B cell (primary cell): ENCODE results near the gene DNAJB6. TPM values are rescaled to one million over a fixed set of nuclear protein-coding genes. Genes with fewer than 3 reads are reported as not detected.

ENCODE experiments used
- ATAC-seq: fragments of 200-7000 bp; cut with Tn5 transposase; one replicate; pipeline ENCODE4 v1.10.0; 2021; ENCODE audit warnings: low read depth, mild to moderate bottlenecking, moderate number of reproducible peaks, moderate library complexity
- CTCF ChIA-PET: fragments of 350-600 bp; sonication (Branson Sonifier 250); formaldehyde crosslinking; loops from one replicate; lab custom pipeline; 2021; ENCODE audit warnings: antibody characterized with exemption, inconsistent platforms; lab: Charles Lee
- POLR2A ChIA-PET: fragments of 350-600 bp; sonication (Branson Sonifier 250); formaldehyde crosslinking; loops from one replicate; lab custom pipeline; 2021; ENCODE audit warnings: antibody characterized with exemption; lab: Charles Lee
- DNase-seq: peaks from one replicate; pipeline ENCODE4 v3.0.0; 2013
- H2AFZ ChIP-seq: 2 replicates; pipeline ENCODE4 v1.6.1; 2012; ENCODE audit warnings: mild to moderate bottlenecking, low read depth, low read length; ENCODE audit not compliant: insufficient read depth, poor library complexity, severe bottlenecking
- H3K27ac ChIP-seq, 2 donors: 1 replicate in 1 of 2; 2 replicates in 1 of 2; pipeline ENCODE4 v1.5.1; 2012 to 2013; ENCODE audit warnings: low read length in 2 of 2, mild to moderate bottlenecking in 2 of 2, moderate library complexity in 1 of 2
- H3K27me3 ChIP-seq, 4 experiments: fragments of 200-600 bp in 1 of 4; sonication (generic) in 1 of 4; replicated peaks in 1 of 4; 1 replicate in 2 of 4; 2 replicates in 2 of 4; pipeline versions ENCODE4 v1.6.1 to v1.7.0; 2013 to 2016; ENCODE audit warnings: low read length in 3 of 4, mild to moderate bottlenecking in 2 of 4, mixed read lengths in 1 of 4, moderate library complexity in 1 of 4; ENCODE audit not compliant: insufficient read depth in 4 of 4, control insufficient read depth in 3 of 4; ENCODE audit errors: control extremely low read depth in 1 of 4
- H3K36me3 ChIP-seq, 2 experiments: replicated peaks in 1 of 2; 1 replicate in 1 of 2; 2 replicates in 1 of 2; pipeline versions ENCODE4 v1.6.1 to v1.7.1; 2013; ENCODE audit warnings: low read length in 1 of 2; ENCODE audit not compliant: insufficient read depth in 2 of 2, control insufficient read depth in 1 of 2; ENCODE audit errors: control extremely low read depth in 1 of 2, extremely low read depth in 1 of 2
- H3K4me1 ChIP-seq, 2 donors: fragments of 200-600 bp in 1 of 2; sonication (generic) in 1 of 2; 1 replicate in 1 of 2; 2 replicates in 1 of 2; pipeline versions ENCODE4 v1.5.1 to v1.6.1; 2013 to 2017; ENCODE audit warnings: low read length in 2 of 2; ENCODE audit not compliant: control insufficient read depth in 2 of 2, insufficient read depth in 2 of 2
- H3K4me2 ChIP-seq: replicated peaks from 2 replicates; pipeline ENCODE3; 2012; ENCODE audit warnings: mild to moderate bottlenecking, low read depth, low read length; ENCODE audit not compliant: poor library complexity, severe bottlenecking
- H3K4me3 ChIP-seq, 5 experiments: fragments of 200-600 bp in 1 of 5; sonication (generic) in 1 of 5; 1 replicate in 3 of 5; 2 replicates in 2 of 5; pipeline versions ENCODE4 v1.5.1 to v1.7.0; 2011 to 2016; ENCODE audit warnings: low read length in 4 of 5, mild to moderate bottlenecking in 4 of 5, low read depth in 2 of 5, control low read depth in 1 of 5, moderate library complexity in 1 of 5; ENCODE audit not compliant: insufficient read depth in 1 of 5; ENCODE audit errors: control extremely low read depth in 1 of 5, extremely low read depth in 1 of 5
- H3K79me2 ChIP-seq: fragments of 200-600 bp; sonication (generic); one replicate; pipeline ENCODE4 v1.6.0; 2016; ENCODE audit warnings: low read length; ENCODE audit not compliant: control insufficient read depth, insufficient read depth
- H3K9ac ChIP-seq: fragments of 200-600 bp; sonication (generic); 2 replicates; pipeline ENCODE4 v1.6.1; 2017; ENCODE audit warnings: mild to moderate bottlenecking, low read length, moderate library complexity
- H3K9me3 ChIP-seq, 3 donors: one replicate each; pipeline versions ENCODE4 v1.6.1 to v1.7.1; 2013; ENCODE audit warnings: low read length in 2 of 3; ENCODE audit not compliant: control insufficient read depth in 2 of 3, insufficient read depth in 1 of 3; ENCODE audit errors: control extremely low read depth in 1 of 3
- H4K20me1 ChIP-seq: 2 replicates; pipeline ENCODE4 v1.6.0; 2012; ENCODE audit warnings: mild to moderate bottlenecking, low read length; ENCODE audit not compliant: insufficient read depth, control insufficient read depth, poor library complexity, severe bottlenecking
- H3K27ac Mint-ChIP-seq: one replicate; pipeline ENCODE4 v1.8.0; 2021; ENCODE audit warnings: mixed read lengths
- H3K27me3 Mint-ChIP-seq: one replicate; pipeline ENCODE4 v1.8.0; 2021; ENCODE audit warnings: mixed read lengths
- H3K4me1 Mint-ChIP-seq: one replicate; pipeline ENCODE4 v1.8.0; 2021; ENCODE audit warnings: mixed read lengths
- H3K4me3 Mint-ChIP-seq: one replicate; pipeline ENCODE4 v1.8.0; 2021; ENCODE audit warnings: mixed read lengths
- H3K9me3 Mint-ChIP-seq: one replicate; pipeline ENCODE4 v1.8.0; 2022; ENCODE audit warnings: mixed read lengths; ENCODE audit not compliant: insufficient read depth
- CTCF ChIP-seq: fragments of 200-600 bp; IDR thresholded peaks from one replicate; pipeline ENCODE4 v1.8.0; 2022; ENCODE audit warnings: antibody characterized with exemption, mild to moderate bottlenecking
- EZH2 ChIP-seq: IDR thresholded peaks from 2 replicates; pipeline ENCODE4 v1.6.1; 2012; ENCODE audit warnings: borderline replicate concordance, low read depth, mild to moderate bottlenecking, moderate library complexity, low read length; ENCODE audit not compliant: insufficient read depth, poor library complexity, severe bottlenecking
- WGBS: methylation state at CpG from one replicate; pipeline ENCODE4 v1.1.5; 2013; ENCODE audit warnings: missing lambda C conversion rate; ENCODE audit not compliant: insufficient coverage; 5-methylcytosine and 5-hydroxymethylcytosine counted together
- intact Hi-C: fragments of 100-400 bp; cut with micrococcal nuclease; formaldehyde crosslinking; loops from one replicate; pipeline ENCODE4 v1.10.0; 2022
- polyA plus RNA-seq: library from polyadenylated mRNA; depleted of rRNA; stranded (reverse); fragments of >200 nt; gene quantifications from 2 replicates; pipeline ENCODE4 v1.2.3, GENCODE V29; 2012
- total RNA-seq, 2 donors: library from RNA; stranded (reverse); fragments of 120-200 nt in 1 of 2; gene quantifications; 1 replicate in 1 of 2; 2 replicates in 1 of 2; pipeline versions ENCODE4 v1.2.3 to v1.2.4, GENCODE V29; 2013 to 2022

Gene DNAJB6
- total and polyA plus RNA-seq, 2 donors (not counting 1 experiment from before 2014, with no cell fraction given) = 22.4 to 116 TPM

- no peak for ATAC-seq
- Mint-ChIP-seq H3K4me3 (no peak overlapping the region), H3K27ac (no peak overlapping the region), H3K9me3 (no peaks in the 10 kb centered on the region), H3K27me3 (no peaks in the 10 kb centered on the region), H3K4me1 (peaks cover 9% of the 10 kb centered on the region)
- H4K20me1 ChIP-seq = peaks cover 41% of the 10 kb centered on the region
- ChIA-PET POLR2A (no interaction called here), CTCF (interaction anchor here (0.7 kb wide), 1 partner anchor 13 kb away, joined by 3 read pairs; no protein-coding TSS in a partner anchor)
- WGBS = 100% methylated on average over 8 of the region's 9 CpGs
- H3K36me3 ChIP-seq = peaks cover 3 to 52% of the 10 kb centered on the region in 2 experiments
- no peak for DNase-seq
- no peaks in the 10 kb centered on the region for H3K27me3 ChIP-seq
- TF ChIP-seq EZH2 = no peak
- no peak for TF ChIP-seq CTCF
- no peak overlapping the region for H3K4me2 ChIP-seq
- H3K4me3 ChIP-seq = no peak overlapping the region
- no peaks in the 10 kb centered on the region for H3K9me3 ChIP-seq
- H2AFZ ChIP-seq = no peak overlapping the region
- peaks cover 4 to 6% of the 10 kb centered on the region in 2 donors for H3K4me1 ChIP-seq
- no peak overlapping the region for H3K27ac ChIP-seq
- H3K9ac ChIP-seq = no peak overlapping the region
- intact Hi-C loops = no loop called here
- H3K79me2 ChIP-seq = peaks cover 16% of the 10 kb centered on the region
These were observed 47.5 kb downstream of the DNAJB6 start for GRCh38 chr7:157384301-157384700.

GRCh38 chr7:157386979-157387800, 50.4 kb downstream of the DNAJB6 start:
- peaks cover 4 to 20% of the 10 kb centered on the region in 2 donors for H3K4me1 ChIP-seq
- intact Hi-C loops = loop anchor here (2.0 to 5.0 kb wide), 2 partner anchors 46 to 415 kb away; no protein-coding TSS in a partner anchor
- H3K4me2 ChIP-seq = peak overlapping the region; percentile 41
- peak overlapping the region; percentile 58 for H3K4me3 Mint-ChIP-seq
- no peak overlapping the region for H3K4me3 ChIP-seq
- no peak overlapping the region for H2AFZ ChIP-seq
- peak overlapping the region; percentile 25 to 74 for H3K27ac ChIP-seq
- H3K27ac Mint-ChIP-seq = peak overlapping the region; percentile 72
- H3K36me3 ChIP-seq = peaks cover 1 to 63% of the 10 kb centered on the region in 2 experiments
- DNase-seq (peak; percentile 84), ATAC-seq (peak; percentile 85)
- POLR2A ChIA-PET = no interaction called here
- CTCF ChIA-PET = interaction anchor here (0.6 to 2.0 kb wide), 12 partner anchors 8 to 1601 kb away, joined by 3 to 12 read pairs (median 4); no protein-coding TSS in a partner anchor
- 64% methylated on average over 13 of the region's 23 CpGs for WGBS
- no peaks in the 10 kb centered on the region for H3K9me3 ChIP-seq
- peaks cover 38% of the 10 kb centered on the region for H4K20me1 ChIP-seq
- H3K4me1 Mint-ChIP-seq = peaks cover 8% of the 10 kb centered on the region
- peaks cover 27% of the 10 kb centered on the region for H3K79me2 ChIP-seq
- H3K9ac ChIP-seq = no peak overlapping the region
- TF ChIP-seq CTCF (peak; percentile 92), EZH2 (no peak)
- H3K27me3 Mint-ChIP-seq = no peaks in the 10 kb centered on the region
- H3K9me3 Mint-ChIP-seq = no peaks in the 10 kb centered on the region
- no peaks in the 10 kb centered on the region for H3K27me3 ChIP-seq
